HG03039 (cell line): ENCODE data around the gene ZNF638.

Experiments used
- ATAC-seq: cut with Tn5 transposase; IDR thresholded peaks from one replicate; pipeline ENCODE4 v1.9.1; 2021; ENCODE audit warnings: mild to moderate bottlenecking, moderate library complexity; ENCODE audit not compliant: unreplicated experiment

Gene ZNF638

GRCh38 chr2:71467180-71467815, 135.7 kb downstream of the ZNF638 start:
- ATAC-seq, result no peak

- no peak for ATAC-seq
Measured at GRCh38 chr2:71468279-71469015, 136.9 kb downstream of the ZNF638 start.

- no peak for ATAC-seq
Measured at GRCh38 chr2:71469403-71470398, 138.1 kb downstream of the ZNF638 start.

- no peak for ATAC-seq
Measured at GRCh38 chr2:71471276-71471675, 139.7 kb downstream of the ZNF638 start.

GRCh38 chr2:71472019-71472418, 140.4 kb downstream of the ZNF638 start:
- ATAC-seq, result no peak

GRCh38 chr2:71473346-71474031, 141.9 kb downstream of the ZNF638 start:
- ATAC-seq, result no peak

GRCh38 chr2:71474116-71474743, 142.6 kb downstream of the ZNF638 start:
- no peak for ATAC-seq

- no peak for ATAC-seq
Measured at GRCh38 chr2:71474744-71475397, 143.3 kb downstream of the ZNF638 start.

GRCh38 chr2:71476495-71476894, 144.9 kb downstream of the ZNF638 start:
- no peak for ATAC-seq

- ATAC-seq, result no peak
Measured at GRCh38 chr2:71477231-71477691, 145.7 kb downstream of the ZNF638 start.

- ATAC-seq, result no peak
Measured at GRCh38 chr2:71478806-71479205, 147.2 kb downstream of the ZNF638 start.

- ATAC-seq, result no peak
Measured at GRCh38 chr2:71479261-71479660, 147.7 kb downstream of the ZNF638 start.

- no peak for ATAC-seq
Measured at GRCh38 chr2:71481111-71481510, 149.5 kb downstream of the ZNF638 start.

GRCh38 chr2:71482055-71482454, 150.5 kb downstream of the ZNF638 start:
- ATAC-seq, result no peak

- no peak for ATAC-seq
Measured at GRCh38 chr2:71483246-71483645, 151.7 kb downstream of the ZNF638 start.

GRCh38 chr2:71484354-71484753, 152.8 kb downstream of the ZNF638 start:
- ATAC-seq, result no peak
